Erythroblast (primary cell): ENCODE measurements around the gene RBPJL.
A peak's percentile ranks its signal among the peaks of the same experiment; 100 is the strongest.

Source experiments
- DNase-seq, 2 experiments: peaks; one replicate each; lab custom pipeline; 2025; lab: John Stamatoyannopoulos, UW
- GATA1 ChIP-seq: IDR thresholded peaks from 2 replicates; pipeline ENCODE4 v1.6.1; 2011; ENCODE audit warnings: low read depth, mild to moderate bottlenecking, control low read depth, low read length, moderate library complexity
- POLR2A ChIP-seq: IDR thresholded peaks from 2 replicates; pipeline ENCODE4 v1.6.1; 2011; ENCODE audit warnings: mild to moderate bottlenecking, low read length

RBPJL gene

DNA sequence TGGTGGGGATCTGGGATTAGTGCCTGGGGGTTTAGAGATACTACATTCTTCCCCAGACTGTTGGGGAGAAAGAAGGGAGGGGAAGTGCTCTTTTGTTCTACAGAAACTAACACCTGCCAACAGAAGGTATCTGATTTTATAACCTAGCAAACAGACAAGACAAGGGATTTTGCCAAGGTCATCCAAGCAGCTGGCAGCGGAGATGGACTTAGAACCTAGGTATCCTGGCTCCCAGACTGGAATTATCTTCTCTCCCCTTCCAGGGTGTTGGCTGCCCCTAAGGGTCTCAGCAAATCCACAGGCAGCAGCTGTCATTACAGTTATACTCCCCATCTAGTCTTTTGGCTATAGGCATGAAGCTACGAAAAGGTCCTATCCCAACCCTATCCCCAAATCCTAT lies 33.2 kb downstream of the RBPJL start:
- TF ChIP-seq GATA1 (no peak), POLR2A (no peak)
- no peak for DNase-seq

GRCh38 chr20:45340236-45340847 lies 33.7 kb downstream of the RBPJL start:
- DNase-seq = peak; percentile 26 to 43
- no peak for TF ChIP-seq GATA1
- no peak for TF ChIP-seq POLR2A

GRCh38 chr20:45340951-45341350 lies 34.3 kb downstream of the RBPJL start:
- DNase-seq = no peak
- TF ChIP-seq GATA1 (no peak), POLR2A (no peak)

GRCh38 chr20:45341579-45341938 lies 34.9 kb downstream of the RBPJL start:
- TF ChIP-seq POLR2A (no peak), GATA1 (no peak)
- no peak for DNase-seq

DNA sequence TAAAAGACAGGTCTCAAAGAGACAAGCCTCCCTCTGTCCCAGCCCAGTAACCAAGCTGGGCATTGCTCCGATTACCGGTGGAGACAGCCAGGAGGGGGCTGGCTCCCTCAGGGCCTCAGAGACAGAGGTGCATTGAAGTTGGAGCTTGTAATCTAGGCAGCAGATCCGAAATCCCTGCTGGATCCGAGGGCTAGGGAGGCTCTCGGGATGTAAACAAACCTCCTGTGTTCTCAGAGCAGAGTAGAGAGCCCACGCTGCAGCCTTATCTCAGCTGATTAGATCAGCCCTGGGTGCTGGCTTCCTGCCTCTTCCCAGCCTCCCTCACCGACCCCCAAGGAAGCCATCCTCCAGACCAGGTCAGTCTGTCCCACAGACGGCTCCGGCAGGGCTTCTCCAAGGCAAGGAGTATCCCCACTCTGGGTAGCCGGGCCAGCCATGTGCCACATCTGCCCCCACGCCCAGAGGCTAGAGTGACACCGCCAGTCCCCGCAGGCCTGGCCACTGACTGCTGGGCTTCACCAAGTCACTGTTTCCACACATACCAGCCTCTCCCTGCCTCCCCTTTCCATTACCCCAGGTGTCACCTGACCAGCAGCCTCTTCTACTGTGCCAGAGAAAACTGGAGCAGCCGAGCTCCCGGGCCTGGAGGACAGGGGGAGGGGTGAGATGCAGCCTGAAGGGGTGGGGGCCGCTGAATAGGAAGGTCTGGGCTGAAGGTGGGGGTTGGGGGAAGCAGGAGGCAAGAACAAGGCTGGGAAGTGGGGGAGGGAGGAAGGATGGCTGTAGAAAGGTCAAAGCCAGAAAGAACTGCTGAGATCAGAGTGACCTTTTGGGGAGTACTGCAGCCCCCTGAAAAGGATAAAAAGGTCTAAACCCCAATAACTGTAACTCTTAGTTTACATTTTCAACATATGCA lies 35.6 kb downstream of the RBPJL start:
- DNase-seq = peak; percentile 30 to 33
- TF ChIP-seq POLR2A = peak; percentile 47
- no peak for TF ChIP-seq GATA1

- no peak for TF ChIP-seq POLR2A
- no peak for TF ChIP-seq GATA1
- DNase-seq = no peak
Observed at GRCh38 chr20:45342855-45343531, 36.4 kb downstream of the RBPJL start.

GRCh38 chr20:45343532-45344167 lies 37.0 kb downstream of the RBPJL start:
- TF ChIP-seq GATA1 = no peak
- TF ChIP-seq POLR2A = peak; percentile 32
- peak; percentile 70 to 79 for DNase-seq

GRCh38 chr20:45344168-45344860 lies 37.7 kb downstream of the RBPJL start:
- peak; percentile 36 to 67 for DNase-seq
- no peak for TF ChIP-seq GATA1
- TF ChIP-seq POLR2A = no peak

GRCh38 chr20:45345104-45345936 lies 38.7 kb downstream of the RBPJL start:
- DNase-seq = peak in 1 of 2 experiments; percentile 14

GRCh38 chr20:45346291-45346718 lies 39.7 kb downstream of the RBPJL start:
- TF ChIP-seq GATA1 (no peak), POLR2A (no peak)
- DNase-seq = peak; percentile 18 to 33

More at GRCh38 chr20:45345104-45345936, 38.7 kb downstream of the RBPJL start:
- TF ChIP-seq GATA1 (no peak), POLR2A (no peak)

- TF ChIP-seq GATA1 (no peak), POLR2A (no peak)
- no peak for DNase-seq
Observed at GRCh38 chr20:45346851-45347250, 40.2 kb downstream of the RBPJL start.

GRCh38 chr20:45347297-45347935 lies 40.8 kb downstream of the RBPJL start:
- no peak for DNase-seq
- no peak for TF ChIP-seq POLR2A
- no peak for TF ChIP-seq GATA1
